Muscle of arm (tissue), 12 donors: Measurements from ENCODE around the gene TIRAP. TPM values are rescaled to one million over a fixed set of nuclear protein-coding genes. Genes with fewer than 3 reads are reported as not detected.

Experiments used
- DNase-seq: peaks from one replicate; pipeline ENCODE4 v3.0.0-alpha.2; 2013
- polyA plus RNA-seq, 12 donors: library from polyadenylated mRNA; unstranded; fragments of 120-200 nt; gene quantifications; one replicate each; pipeline ENCODE4 v1.2.1, GENCODE V29; 2013; ENCODE audit not compliant: insufficient read length in 12 of 12

TIRAP gene
- polyA plus RNA-seq, 12 donors: 6.9 to 16.5 (median 8.2) TPM; not detected in 1

DNA sequence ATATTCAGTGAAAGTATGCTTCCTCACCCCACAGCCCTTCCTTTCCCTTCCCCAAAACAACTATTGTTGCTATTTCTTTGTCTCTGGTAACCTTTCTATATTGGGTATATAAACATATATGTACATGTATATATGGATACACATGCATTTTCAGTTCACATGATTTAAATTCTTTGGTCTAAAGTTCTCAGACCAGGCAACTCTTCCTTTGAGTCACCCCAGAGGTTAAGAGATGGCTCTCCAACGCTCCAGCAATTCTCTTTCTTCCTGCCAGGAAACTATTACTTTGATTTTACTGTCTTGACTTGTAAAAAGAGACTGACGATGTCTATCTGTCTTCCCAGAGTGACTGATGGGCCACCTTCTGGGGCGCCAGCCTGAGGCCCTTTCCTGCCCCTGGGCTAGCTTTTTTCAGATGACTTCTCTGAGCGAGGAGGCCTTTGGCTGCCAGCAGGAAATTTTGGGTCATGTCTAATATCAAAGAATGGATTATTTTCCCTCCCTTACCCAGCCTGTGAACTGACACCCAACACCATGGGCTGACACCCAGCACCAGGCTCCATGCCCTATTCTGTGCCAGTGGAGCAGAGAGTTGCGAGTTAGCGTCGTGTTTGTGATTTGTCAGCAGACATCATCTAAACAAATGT is 58.2 kb downstream of the TIRAP start:
- DNase-seq: no peak

DNA sequence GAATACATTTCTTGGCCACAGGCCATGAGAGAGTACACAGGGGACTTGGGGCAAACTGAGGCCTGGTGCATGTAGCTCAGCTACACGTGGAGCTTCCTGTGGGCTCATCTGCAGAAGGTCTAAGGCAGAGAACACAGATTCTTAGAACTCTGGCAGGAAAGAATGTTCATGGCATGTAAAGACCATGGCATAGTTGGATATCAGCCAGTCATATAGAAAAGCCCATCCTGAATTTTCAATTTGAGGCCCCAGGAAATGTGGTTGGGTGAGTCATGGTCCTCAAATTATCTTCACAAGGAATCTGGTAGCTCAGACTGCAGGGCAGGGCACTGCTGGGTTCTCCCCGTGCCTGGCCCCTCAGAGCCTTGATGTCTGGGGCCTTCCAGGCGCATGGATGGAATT is 58.9 kb downstream of the TIRAP start:
- no peak for DNase-seq

DNA sequence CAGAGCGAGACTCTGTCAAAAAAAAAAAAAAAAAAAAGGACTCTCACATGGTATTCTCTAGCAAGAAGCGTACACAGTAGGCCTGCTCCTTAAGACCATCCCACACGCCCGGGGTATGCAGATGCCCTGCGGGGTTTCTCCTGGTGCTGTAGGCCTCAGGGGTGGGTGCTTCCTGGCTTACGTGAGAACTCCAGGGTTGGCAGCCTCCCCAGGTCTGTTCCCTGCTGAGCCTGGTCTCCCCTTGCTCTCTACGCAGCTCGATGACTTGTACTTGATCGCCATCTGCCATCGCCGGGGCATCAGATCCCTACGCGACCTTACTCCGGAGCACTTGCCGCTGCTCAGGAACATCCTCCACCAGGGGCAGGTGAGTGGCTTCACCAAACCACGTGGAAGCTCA is 60.2 kb downstream of the TIRAP start:
- no peak for DNase-seq

Other genes with a start within 250 kb of the TIRAP start
- 10 to 100 TPM in 11 of 12 donors, not detected in 1; 12.4 to 74.0 (median 27.3) TPM for gene CDON, start 220.2 kb upstream of the TIRAP start, polyA plus RNA-seq
- 10 to 100 TPM in 11 of 12 donors, not detected in 1; 30.1 to 52.2 (median 41.7) TPM for gene RPUSD4, start 71.4 kb upstream of the TIRAP start, polyA plus RNA-seq
- 10 to 100 TPM in 11 of 12 donors, not detected in 1; 18.3 to 27.1 (median 23.1) TPM for gene FAM118B, start 71.3 kb upstream of the TIRAP start, polyA plus RNA-seq
- gene SRPRA, start 14.2 kb upstream of the TIRAP start, polyA plus RNA-seq: 10 to 100 TPM in 11 of 12 donors, not detected in 1; 53.7 to 68.9 (median 64.2) TPM
- 10 to 100 TPM in 11 of 12 donors, not detected in 1; 10.0 to 42.9 (median 25.1) TPM for gene FOXRED1, start 13.9 kb upstream of the TIRAP start, polyA plus RNA-seq
- 10 to 100 TPM in 11 of 12 donors, not detected in 1; 12.6 to 21.4 (median 17.9) TPM for gene DCPS, start 21.0 kb downstream of the TIRAP start, polyA plus RNA-seq
- gene ST3GAL4, start 72.6 kb downstream of the TIRAP start, polyA plus RNA-seq: 10 to 100 TPM in 11 of 12 donors, not detected in 1; 15.3 to 29.7 (median 25.2) TPM